IMR-90 (cell line): ENCODE data around the gene PITPNM1. TPM values are rescaled to one million over a fixed set of nuclear protein-coding genes. Genes with fewer than 3 reads are reported as not detected.

Experiments used
- ATAC-seq: fragments of 200-7000 bp; cut with Tn5 transposase; 2 replicates; pipeline ENCODE4 v1.9.1; 2020; ENCODE audit warnings: low read depth, mild to moderate bottlenecking, moderate library complexity
- BruUV-seq: library from RNA; stranded (reverse); fragments of 400-500 nt; replicated peaks from 2 replicates; lab custom pipeline; 2021; lab: Mats Ljungman, UMichigan
- CTCF ChIA-PET: fragments of 300-600 bp; formaldehyde crosslinking; extraction: SDS; loops from one replicate; lab custom pipeline; 2021; ENCODE audit warnings: antibody characterized with exemption; lab: Yijun Ruan, JAX
- POLR2A ChIA-PET: fragments of 300-600 bp; sonication (Branson Sonifier 250); formaldehyde crosslinking; loops from one replicate; lab custom pipeline; 2022; ENCODE audit warnings: antibody characterized with exemption; ENCODE audit not compliant: unreplicated experiment; lab: Charles Lee
- DNase-seq: peaks from one replicate; pipeline ENCODE4 v3.0.0; 2013
- H2AFZ ChIP-seq: replicated peaks from 2 replicates; pipeline ENCODE3; 2013; ENCODE audit warnings: low read length, mild to moderate bottlenecking; ENCODE audit not compliant: poor library complexity
- H2AK5ac ChIP-seq: 2 replicates; pipeline ENCODE4 v1.6.1; 2013; ENCODE audit warnings: low read depth, low read length, inconsistent platforms
- H2AK9ac ChIP-seq: replicated peaks from 2 replicates; pipeline ENCODE3; 2013; ENCODE audit warnings: mild to moderate bottlenecking, low read depth, low read length, moderate library complexity; ENCODE audit not compliant: poor library complexity
- H2BK120ac ChIP-seq: 2 replicates; pipeline ENCODE4 v1.6.1; 2013; ENCODE audit warnings: low read depth, low read length, inconsistent platforms
- H2BK15ac ChIP-seq: 3 replicates; pipeline ENCODE4 v1.6.1; 2013; ENCODE audit warnings: low read depth, low read length, inconsistent platforms
- H2BK20ac ChIP-seq: 2 replicates; pipeline ENCODE4 v1.6.1; 2013; ENCODE audit warnings: low read depth, mild to moderate bottlenecking, inconsistent platforms, low read length, moderate library complexity
- H2BK5ac ChIP-seq: 2 replicates; pipeline ENCODE4 v1.6.1; 2013; ENCODE audit warnings: mild to moderate bottlenecking, low read depth, low read length, inconsistent platforms; ENCODE audit not compliant: poor library complexity, severe bottlenecking
- H3K14ac ChIP-seq: replicated peaks from 2 replicates; pipeline ENCODE4 v1.6.1; 2013; ENCODE audit warnings: low read depth, low read length, inconsistent platforms
- H3K18ac ChIP-seq: 2 replicates; pipeline ENCODE4 v1.6.1; 2013; ENCODE audit warnings: low read depth, low read length, control low read depth
- H3K23ac ChIP-seq: 2 replicates; pipeline ENCODE4 v1.6.1; 2013; ENCODE audit warnings: low read depth, low read length, inconsistent platforms
- H3K27ac ChIP-seq: 2 replicates; pipeline ENCODE4 v1.5.1; 2013; ENCODE audit warnings: mild to moderate bottlenecking, control low read depth, low read length; ENCODE audit not compliant: insufficient read depth
- H3K27me3 ChIP-seq: 2 replicates; pipeline ENCODE4 v1.6.1; 2013; ENCODE audit warnings: low read length; ENCODE audit not compliant: control insufficient read depth, insufficient read depth
- H3K36me3 ChIP-seq: 2 replicates; pipeline ENCODE4 v1.6.1; 2013; ENCODE audit warnings: low read length, mixed read lengths; ENCODE audit not compliant: control insufficient read depth, insufficient read depth
- H3K4ac ChIP-seq: 2 replicates; pipeline ENCODE4 v1.6.1; 2013; ENCODE audit warnings: low read depth, low read length, inconsistent platforms
- H3K4me1 ChIP-seq: 2 replicates; pipeline ENCODE4 v1.6.1; 2013; ENCODE audit warnings: low read length, mixed read lengths; ENCODE audit not compliant: control insufficient read depth, insufficient read depth
- H3K4me2 ChIP-seq: 2 replicates; pipeline ENCODE4 v1.6.1; 2013; ENCODE audit warnings: low read depth, mild to moderate bottlenecking, control low read depth, low read length, moderate library complexity
- H3K4me3 ChIP-seq: 2 replicates; pipeline ENCODE4 v1.5.1; 2013; ENCODE audit warnings: low read depth, mild to moderate bottlenecking, control low read depth, low read length, moderate library complexity; ENCODE audit not compliant: insufficient read depth
- H3K56ac ChIP-seq: 2 replicates; pipeline ENCODE4 v1.6.1; 2013; ENCODE audit warnings: low read length, inconsistent platforms; ENCODE audit not compliant: insufficient read depth; ENCODE audit errors: extremely low read depth
- H3K79me1 ChIP-seq, 2 experiments: 2 replicates each; pipeline ENCODE4 v1.6.1; 2013; ENCODE audit warnings: low read length in 2 of 2, inconsistent platforms in 1 of 2, low read depth in 1 of 2
- H3K9ac ChIP-seq: 2 replicates; pipeline ENCODE4 v1.6.1; 2013; ENCODE audit warnings: low read depth, low read length, control low read depth
- H3K9me1 ChIP-seq: 2 replicates; pipeline ENCODE4 v1.6.1; 2013; ENCODE audit warnings: low read length, inconsistent platforms; ENCODE audit not compliant: insufficient read depth
- H3K9me3 ChIP-seq: 2 replicates; pipeline ENCODE4 v1.6.1; 2013; ENCODE audit warnings: low read length; ENCODE audit not compliant: control insufficient read depth, insufficient read depth
- H4K20me1 ChIP-seq: 2 replicates; pipeline ENCODE4 v1.6.1; 2013; ENCODE audit warnings: low read length, inconsistent platforms; ENCODE audit not compliant: insufficient read depth
- H4K5ac ChIP-seq: 2 replicates; pipeline ENCODE4 v1.6.1; 2013; ENCODE audit warnings: mild to moderate bottlenecking, low read depth, low read length, control low read depth
- H4K8ac ChIP-seq, 2 experiments: 2 replicates each; pipeline ENCODE4 v1.6.1; 2013; ENCODE audit warnings: low read depth in 2 of 2, low read length in 2 of 2, control low read depth in 1 of 2, inconsistent platforms in 1 of 2
- H4K91ac ChIP-seq: 2 replicates; pipeline ENCODE4 v1.6.1; 2013; ENCODE audit warnings: low read depth, low read length, inconsistent platforms; ENCODE audit not compliant: insufficient read depth
- BHLHE40 ChIP-seq: fragments of 150-350 bp; IDR thresholded peaks from 2 replicates; pipeline ENCODE4 v1.6.1; 2016; ENCODE audit warnings: mild to moderate bottlenecking, low read depth, low read length
- FOS ChIP-seq: fragments of 150-350 bp; IDR thresholded peaks from 2 replicates; pipeline ENCODE4 v1.6.1; 2016; ENCODE audit warnings: low read depth, low read length
- MAFK ChIP-seq: IDR thresholded peaks from 2 replicates; pipeline ENCODE4 v1.6.1; 2012; ENCODE audit warnings: low read depth, low read length, improper control_type of control experiment
- POLR2A ChIP-seq: IDR thresholded peaks from 2 replicates; pipeline ENCODE4 v1.6.1; 2012; ENCODE audit warnings: mild to moderate bottlenecking, low read depth, low read length
- RCOR1 ChIP-seq: IDR thresholded peaks from 2 replicates; pipeline ENCODE4 v1.6.1; 2012; ENCODE audit warnings: mild to moderate bottlenecking, low read length, improper control_type of control experiment; ENCODE audit not compliant: insufficient replicate concordance
- WGBS, 2 experiments: methylation state at CpG; one replicate each; pipeline versions ENCODE4 v1.1.5 to v1.1.7; 2013; ENCODE audit warnings: missing lambda C conversion rate in 2 of 2; ENCODE audit not compliant: insufficient read length in 1 of 2; ENCODE audit errors: extremely low coverage in 2 of 2; 5-methylcytosine and 5-hydroxymethylcytosine counted together
- dilution Hi-C: fragments of 300-500 bp; cut with HindIII; formaldehyde crosslinking; loops from one replicate; pipeline ENCODE4 v1.14.3; 2018; ENCODE audit warnings: low sequenced_read_pairs; ENCODE audit not compliant: unreplicated experiment
- in situ Hi-C: fragments of 300-500 bp; cut with MboI; formaldehyde crosslinking; loops from 3 replicates; pipeline ENCODE4 v1.14.3; 2019; ENCODE audit warnings: low sequenced_read_pairs, inconsistent platforms, mixed read lengths
- intact Hi-C: fragments of 100-400 bp; cut with micrococcal nuclease; formaldehyde crosslinking; loops from 2 replicates; pipeline ENCODE4 v1.10.0; 2022
- polyA plus RNA-seq, 3 experiments: library from polyadenylated mRNA; depleted of rRNA; stranded (reverse); fragments of >200 nt; gene quantifications; 2 replicates each; pipeline ENCODE4 v1.2.3, GENCODE V29; 2012; ENCODE audit warnings: low replicate concordance in 1 of 3
- total RNA-seq: library from RNA; depleted of rRNA; stranded (reverse); fragments of >200 nt; gene quantifications from 2 replicates; pipeline ENCODE4 v1.2.3, GENCODE V29; 2012

PITPNM1 gene
- total and polyA plus RNA-seq, 2 of the 4 experiments (the other 2 are of a cell fraction): 5.0 to 15.4 TPM

- ATAC-seq: no peak
- in situ Hi-C loops: no loop called here
- no TSS peak for BruUV-seq
Observed at GRCh38 chr11:67449116-67449844, 55.9 kb downstream of the PITPNM1 start.

More at GRCh38 chr11:67449116-67449844, 55.9 kb downstream of the PITPNM1 start:
- ChIA-PET POLR2A (interaction anchor here (0.6 kb wide), 1 partner anchor 20 kb away, joined by 3 read pairs; no protein-coding TSS in a partner anchor), CTCF (no interaction called here)
- Histone ChIP-seq H3K14ac (no peak overlapping the region), H2BK15ac (no peak overlapping the region), H3K36me3 (no peaks in the 10 kb centered on the region), H3K79me1 (no peaks in the 10 kb centered on the region), H2AK9ac (peak overlapping the region; percentile 50), H3K9me1 (no peaks in the 10 kb centered on the region), H3K4ac (no peak overlapping the region), H2BK5ac (no peak overlapping the region), H3K56ac (no peak overlapping the region), H2BK20ac (no peak overlapping the region), H4K20me1 (no peaks in the 10 kb centered on the region), H4K8ac (no peak overlapping the region), H4K5ac (no peak overlapping the region), H2AFZ (no peak overlapping the region), H3K27ac (no peak overlapping the region), H3K9me3 (no peaks in the 10 kb centered on the region), H2AK5ac (no peak overlapping the region), H3K4me2 (no peak overlapping the region), H3K4me3 (no peak overlapping the region), H2BK120ac (no peak overlapping the region), H3K27me3 (peaks cover 4% of the 10 kb centered on the region; the same call in 1 of the 2 replicates), H3K4me1 (peaks cover under 1% of the 10 kb centered on the region; the same call in 1 of the 2 replicates), H3K18ac (no peak overlapping the region), H3K9ac (no peak overlapping the region), H3K23ac (no peak overlapping the region), H4K91ac (no peak overlapping the region)
- intact Hi-C loops (no loop called here), dilution Hi-C loops (no loop called here)
- no peak for DNase-seq
- WGBS, 2 experiments: 50% methylated on average over 1 of the region's 9 CpGs; no CpG with 5 or more reads in 1 of the 2 experiments
- TF ChIP-seq POLR2A (no peak), BHLHE40 (no peak), MAFK (0 out of 2 replicates have a peak, but pooled peaks have one; percentile 25), FOS (no peak), RCOR1 (no peak)
